NCI-H526 (cell line): Measurements from ENCODE around the gene KRTAP1-3.
"Not testable (repeated sequence)": the region's sequence is repeated elsewhere in the genome, so short reads cannot be mapped to it uniquely, and the experiment has no call there.

Experiments
- DNase-seq, 2 experiments: peaks; one replicate each; lab custom pipeline; 2025; lab: John Stamatoyannopoulos, UW

The KRTAP1-3 gene

GRCh38 chr17:41010441-41010840 lies 24.2 kb downstream of the KRTAP1-3 start:
- DNase-seq, result peak; percentile 33 to 63

DNA sequence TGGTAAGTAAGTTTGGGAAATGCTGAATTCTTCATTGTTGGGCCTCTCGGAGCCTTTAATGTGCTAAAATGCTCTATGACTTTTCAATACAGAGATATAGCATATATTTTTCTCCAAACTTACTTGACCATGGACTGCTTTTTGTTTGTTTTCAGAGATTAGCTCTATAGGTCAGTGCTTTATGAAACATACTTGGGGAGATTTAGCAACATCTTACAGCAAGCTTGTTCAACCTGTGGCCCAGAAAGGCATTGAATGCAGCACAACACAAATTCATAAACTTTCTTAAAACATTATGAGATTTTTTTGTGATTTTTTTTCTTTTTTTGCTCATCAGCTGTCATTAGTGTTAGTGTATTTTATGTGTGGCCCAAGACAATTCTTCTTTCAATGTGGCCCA lies 24.7 kb downstream of the KRTAP1-3 start:
- no peak for DNase-seq

- peak; percentile 28 to 50 for DNase-seq
Observed at GRCh38 chr17:41009301-41009760, 25.3 kb downstream of the KRTAP1-3 start.

DNA sequence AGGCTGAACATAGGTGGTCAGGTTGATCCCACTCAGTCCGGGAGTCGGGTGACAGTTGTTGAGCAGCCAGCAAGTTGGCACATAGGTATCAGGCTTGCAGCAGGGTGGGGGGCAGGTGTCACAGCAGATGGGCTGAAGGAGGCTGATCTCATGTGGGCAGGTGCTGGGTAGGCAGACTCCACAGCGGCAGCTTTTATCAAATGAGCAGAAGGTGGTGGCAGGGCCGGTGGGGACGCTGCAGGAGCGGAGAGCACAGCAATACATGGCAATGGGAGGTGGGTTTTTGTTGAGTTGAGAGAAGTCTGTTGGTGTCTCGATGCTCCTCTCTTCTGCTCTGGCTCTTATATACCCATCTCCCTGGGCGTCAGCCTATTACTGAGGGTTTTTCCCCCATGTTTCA lies 25.9 kb downstream of the KRTAP1-3 start, which contains the start of gene KRTAP3-1:
KRTAP3-1 (minus strand) TSS at position 318 of the 400 bp plus-strand sequence; CDS start at position 264, 54 bp downstream.
- DNase-seq, result peak; percentile 36 to 80

GRCh38 chr17:41004397-41004796 lies 30.3 kb downstream of the KRTAP1-3 start:
- no peak for DNase-seq

- DNase-seq, result no peak
Observed at GRCh38 chr17:41003926-41004325, 30.7 kb downstream of the KRTAP1-3 start.

DNA sequence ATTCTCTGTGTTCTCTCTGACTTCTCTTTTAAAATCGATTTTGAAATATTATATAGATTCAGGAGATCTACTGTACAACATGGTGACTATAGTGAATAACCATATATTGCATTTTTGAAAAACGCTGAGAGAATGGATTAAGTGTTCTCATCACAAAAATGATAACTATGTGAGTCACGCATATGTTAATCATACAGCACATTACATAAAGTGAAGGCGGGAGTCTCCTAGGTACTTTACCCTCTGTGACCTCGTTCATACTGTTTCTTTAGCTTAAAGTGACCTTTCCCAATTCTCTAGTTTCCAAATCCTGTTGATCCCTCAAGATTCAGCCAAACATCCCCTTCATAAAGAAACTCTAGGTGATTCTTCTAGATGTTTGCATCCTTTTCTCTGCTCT lies 31.9 kb downstream of the KRTAP1-3 start:
- DNase-seq, result no peak

DNA sequence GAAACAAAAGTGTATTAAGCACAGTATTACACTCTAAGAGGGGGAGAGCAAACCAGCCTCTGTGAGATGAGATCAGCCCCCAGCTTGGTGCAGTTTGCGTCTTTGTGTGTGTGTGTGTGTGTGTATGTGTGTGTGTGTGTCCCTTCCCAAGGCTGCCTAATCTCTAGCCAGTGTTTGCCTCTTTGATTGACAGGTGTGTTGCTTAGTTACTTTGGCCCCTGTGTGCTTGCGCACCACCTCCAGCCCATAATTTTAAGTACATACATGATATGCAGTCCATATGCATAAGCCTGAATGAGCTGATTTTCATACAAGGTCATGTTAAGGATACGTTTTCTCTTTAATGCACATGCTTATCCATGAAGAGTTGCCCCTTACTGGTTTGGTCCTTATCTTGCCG lies 32.9 kb downstream of the KRTAP1-3 start:
- peak; percentile 57 to 58 for DNase-seq

DNA sequence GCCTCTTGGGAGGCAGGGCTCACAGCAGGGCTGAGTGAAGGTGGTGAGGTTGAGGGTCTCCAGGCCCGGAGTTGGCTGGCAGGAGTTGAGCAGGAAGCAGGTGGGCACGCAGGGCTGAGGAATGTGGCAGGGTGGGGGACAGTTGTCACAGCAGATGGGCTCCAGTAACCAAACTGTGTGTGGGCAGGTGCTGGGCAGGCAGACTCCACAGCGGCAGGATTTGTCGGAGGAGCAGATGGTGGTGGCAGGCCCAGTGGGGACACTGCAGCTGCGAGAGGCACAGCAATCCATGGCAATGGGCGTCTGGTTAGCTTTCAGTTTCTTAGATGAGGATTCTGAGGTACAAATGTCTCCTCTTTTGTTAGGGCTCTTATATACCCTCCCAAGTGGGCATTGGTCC lies 35.1 kb downstream of the KRTAP1-3 start, which contains the start of gene KRTAP3-2:
KRTAP3-2 (minus strand) TSS at position 344 of the 400 bp plus-strand sequence; CDS start at position 291, 53 bp downstream.
- DNase-seq, result not testable (repeated sequence)

DNA sequence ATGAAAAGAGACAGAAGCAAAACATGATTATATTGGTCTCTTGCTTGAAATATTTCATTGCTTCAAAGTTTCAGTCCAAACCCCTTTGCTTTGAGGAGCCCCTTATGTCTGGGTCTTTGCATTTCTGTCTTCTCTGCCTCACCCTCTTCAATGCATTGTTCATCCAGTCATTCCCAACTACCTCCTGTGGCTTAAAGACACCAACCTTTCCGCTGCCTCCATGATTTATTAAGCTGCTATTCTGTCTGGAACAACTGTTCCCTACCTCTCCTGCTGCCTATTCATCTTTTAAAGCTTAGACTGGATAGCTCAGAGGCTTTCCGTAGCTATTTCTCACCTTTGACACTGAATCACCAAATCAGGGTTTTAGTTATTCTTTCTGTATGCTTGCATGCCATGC lies 37.3 kb downstream of the KRTAP1-3 start:
- DNase-seq, result no peak

DNA sequence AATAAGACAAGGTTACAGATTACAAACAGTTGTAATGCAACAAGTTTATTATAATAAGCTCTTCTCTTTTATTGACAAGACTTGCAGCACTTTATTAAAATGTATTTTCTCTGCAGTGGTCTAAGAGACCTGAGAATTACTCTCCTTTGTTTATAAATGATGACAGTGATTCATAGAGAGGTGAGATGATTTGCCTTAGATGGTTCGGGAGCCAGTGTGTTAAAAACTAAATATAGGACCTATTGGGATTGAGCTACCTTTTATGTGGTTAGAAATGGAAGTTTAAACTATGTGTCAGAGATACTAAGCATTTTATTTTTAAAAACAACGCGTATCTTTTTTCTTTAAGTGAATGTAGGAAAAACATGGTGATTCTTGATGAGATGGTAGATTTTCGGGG lies 37.8 kb downstream of the KRTAP1-3 start:
- no peak for DNase-seq

- no peak for DNase-seq
Observed at GRCh38 chr17:40995116-40995515, 39.6 kb downstream of the KRTAP1-3 start.

GRCh38 chr17:40993839-40994238 lies 40.8 kb downstream of the KRTAP1-3 start, which contains the start of gene KRTAP3-3:
Gene KRTAP3-3, minus strand, starts transcription at chr17:40994164. Its CDS starts 67 bp downstream, at chr17:40994097.
- DNase-seq, result no peak

GRCh38 chr17:40993084-40993483 lies 41.6 kb downstream of the KRTAP1-3 start:
- DNase-seq, result no peak

GRCh38 chr17:40992666-40993065 lies 42.0 kb downstream of the KRTAP1-3 start:
- DNase-seq, result peak; percentile 61 to 64

- DNase-seq, result peak; percentile 32 to 80
Observed at GRCh38 chr17:40986920-40987319, 47.8 kb downstream of the KRTAP1-3 start.

GRCh38 chr17:40984226-40984625 lies 50.4 kb downstream of the KRTAP1-3 start, which contains the start of gene KRT40:
Gene KRT40, minus strand, starts transcription at chr17:40984326. Its CDS starts 53 bp downstream, at chr17:40984273.
- no peak for DNase-seq
